ACC112 (cell line): Measurements from ENCODE around the gene OR10J5.

Experiments
- H2AFZ ChIP-seq: fragments of 200-600 bp; sonication (generic); one replicate; pipeline ENCODE4 v1.6.0; 2017; ENCODE audit warnings: antibody characterized with exemption, low read length; ENCODE audit not compliant: unreplicated experiment
- H3K27ac ChIP-seq: fragments of 200-600 bp; sonication (generic); 2 replicates; pipeline ENCODE4 v1.5.1; 2014; ENCODE audit warnings: low read depth, mild to moderate bottlenecking, antibody characterized with exemption, low read length, moderate library complexity
- H3K27me3 ChIP-seq: fragments of 200-600 bp; sonication (generic); 2 replicates; pipeline ENCODE4 v1.6.1; 2014; ENCODE audit warnings: mild to moderate bottlenecking, antibody characterized with exemption, low read length, moderate library complexity, mixed read lengths; ENCODE audit not compliant: insufficient read depth
- H3K36me3 ChIP-seq: fragments of 200-600 bp; sonication (generic); 2 replicates; pipeline ENCODE4 v1.6.1; 2016; ENCODE audit warnings: mild to moderate bottlenecking, antibody characterized with exemption, low read length, moderate library complexity, mixed read lengths; ENCODE audit not compliant: insufficient read depth
- H3K4me1 ChIP-seq: fragments of 200-600 bp; sonication (generic); one replicate; pipeline ENCODE4 v1.6.1; 2016; ENCODE audit warnings: low read length, mixed read lengths; ENCODE audit not compliant: insufficient read depth, unreplicated experiment, control insufficient read depth
- H3K4me3 ChIP-seq: fragments of 200-600 bp; sonication (generic); 2 replicates; pipeline ENCODE4 v1.5.1; 2014; ENCODE audit warnings: mild to moderate bottlenecking, low read depth, low read length
- H3K79me2 ChIP-seq: fragments of 200-600 bp; sonication (generic); one replicate; pipeline ENCODE4 v1.6.0; 2016; ENCODE audit warnings: low read length; ENCODE audit not compliant: control insufficient read depth, unreplicated experiment, insufficient read depth

OR10J5 gene

GRCh38 chr1:159492575-159493323 is 43.1 kb downstream of the OR10J5 start:
- no peaks in the 10 kb centered on the region for H3K27me3 ChIP-seq
- no peaks in the 10 kb centered on the region for H3K36me3 ChIP-seq
- peak overlapping the region; percentile 2; the same call in 1 of the 2 replicates for H3K4me3 ChIP-seq
- H3K27ac ChIP-seq = peak overlapping the region; percentile 83
- H3K79me2 ChIP-seq = no peaks in the 10 kb centered on the region
- no peak overlapping the region for H2AFZ ChIP-seq
- peaks cover 14% of the 10 kb centered on the region for H3K4me1 ChIP-seq
